Kidney (tissue), 14 donors: Measurements from ENCODE around the gene CCDC187. TPM values are rescaled to one million over a fixed set of nuclear protein-coding genes. Genes with fewer than 3 reads are reported as not detected.

ENCODE experiments used
- DNase-seq, 5 donors: peaks; one replicate each; pipeline ENCODE4 v3.0.0-alpha.2; 2013 to 2020
- FAIRE-seq: peaks from 2 replicates; lab custom pipeline; 2012; peaks lifted over from hg19 to GRCh38; lab: Jason Lieb, UNC
- H3K27ac ChIP-seq, 2 donors: one replicate each; pipeline ENCODE4 v1.7.0; 2013; ENCODE audit warnings: low read depth in 2 of 2, low read length in 2 of 2, inconsistent platforms in 1 of 2
- H3K27me3 ChIP-seq: one replicate; pipeline ENCODE4 v1.7.1; 2013; ENCODE audit warnings: low read length, inconsistent platforms; ENCODE audit not compliant: control insufficient read depth, insufficient read depth
- H3K36me3 ChIP-seq, 3 donors: one replicate each; pipeline versions ENCODE4 v1.7.0 to v1.7.1; 2013; ENCODE audit warnings: low read length in 3 of 3, control low read depth in 1 of 3, inconsistent platforms in 1 of 3; ENCODE audit not compliant: insufficient read depth in 3 of 3, control insufficient read depth in 2 of 3
- H3K4me1 ChIP-seq, 3 donors: one replicate each; pipeline versions ENCODE4 v1.7.0 to v1.7.1; 2013; ENCODE audit warnings: low read length in 3 of 3, inconsistent platforms in 1 of 3, low read depth in 1 of 3; ENCODE audit not compliant: control insufficient read depth in 2 of 3, insufficient read depth in 2 of 3
- H3K4me3 ChIP-seq, 3 donors: one replicate each; pipeline versions ENCODE4 v1.7.0 to v1.8.1; 2013; ENCODE audit warnings: low read length in 3 of 3, control low read depth in 1 of 3, inconsistent platforms in 1 of 3
- H3K9ac ChIP-seq, 3 donors: one replicate each; pipeline versions ENCODE4 v1.7.0 to v1.7.1; 2013; ENCODE audit warnings: low read length in 3 of 3, control low read depth in 1 of 3, inconsistent platforms in 1 of 3
- H3K9me3 ChIP-seq, 3 donors: one replicate each; pipeline versions ENCODE4 v1.7.0 to v1.7.1; 2013; ENCODE audit warnings: low read length in 3 of 3, control low read depth in 1 of 3, inconsistent platforms in 1 of 3; ENCODE audit not compliant: control insufficient read depth in 2 of 3, insufficient read depth in 1 of 3
- CTCF ChIP-seq: IDR thresholded peaks from 3 replicates; pipeline ENCODE4 v1.5.1; 2012; ENCODE audit warnings: mild to moderate bottlenecking, moderate library complexity, borderline replicate concordance; ENCODE audit not compliant: insufficient read depth; ENCODE audit errors: extremely low read depth
- intact Hi-C: fragments of 100-400 bp; cut with DNase I; formaldehyde crosslinking; loops from one replicate; pipeline ENCODE4 v1.11.1; 2022
- polyA plus RNA-seq: library from polyadenylated mRNA; stranded (reverse); fragments of 350-450 nt; fragmentation: Illumina TruSeq; extraction: RNeasy Lipid Tissue Mini Kit (QIAGEN cat#74804); gene quantifications from one replicate; pipeline ENCODE4 v1.2.3, GENCODE V29; 2014; ENCODE audit warnings: low read depth, low replicate concordance; ENCODE audit not compliant: insufficient read depth
- total RNA-seq: library from RNA; stranded (reverse); fragmentation: NEBNext Ultra II Directional; extraction: Animal tissue kit (Norgen Biotek cat#: 25700); gene quantifications from one replicate; pipeline ENCODE4 v1.2.1, GENCODE V29; 2021
- donor health status: control.
- donor health status: control.
- donor health status: control.
- donor health status: control.
- donor health status: control.
- donor health status: DM: yes; HTN: yes; CAD: no.
- donor health status: Normal renal cell carcinoma (clear cell type).

Gene CCDC187
- total and polyA plus RNA-seq, 2 donors from 2014 or later = 0.84 to 2.3 TPM

- DNase-seq (peak in 3 of 5 donors; percentile 58 to 66 (median 61)), FAIRE-seq (no peak)
- H3K9ac ChIP-seq = no peak overlapping the region
- H3K9me3 ChIP-seq = no peaks in the 10 kb centered on the region
- peak; percentile 75 for TF ChIP-seq CTCF
- H3K4me1 ChIP-seq = peaks cover 0 to 12% (median 0%) of the 10 kb centered on the region in 3 donors
- no peaks in the 10 kb centered on the region for H3K27me3 ChIP-seq
- intact Hi-C loops = no loop called here
- no peak overlapping the region for H3K4me3 ChIP-seq
- H3K36me3 ChIP-seq = no peaks in the 10 kb centered on the region
- no peak overlapping the region for H3K27ac ChIP-seq
Observed at GRCh38 chr9:136339173-136339957, 35.5 kb upstream of the CCDC187 start.

GRCh38 chr9:136338511-136338910 is 34.6 kb upstream of the CCDC187 start:
- intact Hi-C loops = no loop called here
- DNase-seq = no peak

GRCh38 chr9:136337416-136338395 is 33.8 kb upstream of the CCDC187 start:
- Histone ChIP-seq H3K4me3 (no peak overlapping the region), H3K4me1 (peaks cover 0 to 5% (median 0%) of the 10 kb centered on the region in 3 donors), H3K27me3 (no peaks in the 10 kb centered on the region), H3K36me3 (no peaks in the 10 kb centered on the region), H3K9ac (no peak overlapping the region), H3K9me3 (no peaks in the 10 kb centered on the region), H3K27ac (no peak overlapping the region)
- FAIRE-seq (no peak), DNase-seq (no peak)
- no peak for TF ChIP-seq CTCF
- intact Hi-C loops = no loop called here

More at GRCh38 chr9:136338511-136338910, 34.6 kb upstream of the CCDC187 start:
- Histone ChIP-seq H3K27me3 (no peaks in the 10 kb centered on the region), H3K4me1 (peaks cover 0 to 12% (median 0%) of the 10 kb centered on the region in 3 donors), H3K9me3 (no peaks in the 10 kb centered on the region), H3K4me3 (no peak overlapping the region), H3K36me3 (no peaks in the 10 kb centered on the region), H3K9ac (no peak overlapping the region), H3K27ac (no peak overlapping the region)
- TF ChIP-seq CTCF = no peak
- FAIRE-seq = no peak
